ENCODE data around the gene IQCH.

GRCh38 chr15:67232591-67232990 is 22.0 kb upstream of the IQCH start:
- TF ChIP-seq CTCF (optimal IDR thresholded peaks at IDR 0.05 in 1 of 3, IDR thresholded peaks at IDR 0.05 in 1 of 3, conservative IDR thresholded peaks at IDR 0.05 in 1 of 3; ENCODE audit: extremely low read depth in 1 of 3, insufficient read depth in 2 of 3, low read length in 3 of 3) (no peak), EZH2 (IDR thresholded peaks at IDR 0.05; ENCODE audit: low read length) (no peak)
